Measurements from ENCODE around the gene NDUFAF3. TPM values are rescaled to one million over a fixed set of nuclear protein-coding genes. Genes with fewer than 3 reads are reported as not detected.

NDUFAF3 gene
- total and polyA plus RNA-seq, 2 donors (not counting 3 experiments of a cell fraction or from before 2014, with no cell fraction given), result 91.1 to 91.4 TPM

GRCh38 chr3:48997102-48997635, 24.8 kb upstream of the NDUFAF3 start:
- Histone ChIP-seq H3K9ac (replicated peaks; ENCODE audit: extremely low read depth, insufficient read depth, low read length) (no peak overlapping the region), H2AFZ (ENCODE audit: low read depth, low read length) (no peak overlapping the region), H3K4me3 (replicated peaks in 1 of 3; ENCODE audit: insufficient read depth in 1 of 3, low read depth in 1 of 3, low read length in 3 of 3) (no peak overlapping the region), H3K4me2 (ENCODE audit: insufficient read depth, low read length) (no peak overlapping the region), H3K9me3 (replicated peaks; ENCODE audit: control insufficient read depth, insufficient read depth, low read length) (no peaks in the 10 kb centered on the region), H3K27ac (ENCODE audit: insufficient read depth, low read depth, low read length) (no peak overlapping the region), H3K36me3 (ENCODE audit: control insufficient read depth in 2 of 2, extremely low read depth in 1 of 2, insufficient read depth in 2 of 2, low read length in 2 of 2) (peaks cover 0 to 3% of the 10 kb centered on the region in 2 experiments), H3K79me2 (ENCODE audit: control insufficient read depth, insufficient read depth, low read length) (peaks cover 2% of the 10 kb centered on the region), H3K9me1 (replicated peaks; ENCODE audit: control insufficient read depth, extremely low read depth, insufficient read depth, low read length) (no peaks in the 10 kb centered on the region), H4K20me1 (replicated peaks; ENCODE audit: control insufficient read depth, extremely low read depth, insufficient read depth, low read length) (no peaks in the 10 kb centered on the region), H3K4me1 (ENCODE audit: control insufficient read depth, extremely low read depth, insufficient read depth, low read length) (no peaks in the 10 kb centered on the region), H3K27me3 (ENCODE audit: control insufficient read depth in 2 of 2, insufficient read depth in 2 of 2, low read length in 2 of 2) (no peaks in the 10 kb centered on the region)
- DNase-seq (ENCODE audit: low read depth, low spot score), result no peak
- no TSS peak for BruUV-seq (replicated peaks)
- dilution Hi-C loops (cut with MboI; ENCODE audit: extremely low pct_ligation_motif_present, low sequenced_read_pairs) (no loop called here), intact Hi-C loops (cut with micrococcal nuclease) (no loop called here)
- POLR2A ChIA-PET, result no interaction called here
- TF ChIP-seq CTCF (IDR thresholded peaks at IDR 0.05; ENCODE audit: extremely low read depth in 1 of 2, insufficient read depth in 1 of 2, low read depth in 1 of 2, low read length in 2 of 2), result no peak
- no peak for FAIRE-seq
- CTCF ChIA-PET, result interaction anchor here (1.5 to 4.8 kb wide), 3 partner anchors 10 to 17 kb away, joined by 3 to 25 read pairs (median 8); partner anchors contain the start of gene WDR6

GRCh38 chr3:48997714-48998637, 23.9 kb upstream of the NDUFAF3 start:
- Histone ChIP-seq H3K9ac (replicated peaks; ENCODE audit: extremely low read depth, insufficient read depth, low read length) (no peak overlapping the region), H3K36me3 (ENCODE audit: control insufficient read depth in 2 of 2, extremely low read depth in 1 of 2, insufficient read depth in 2 of 2, low read length in 2 of 2) (peaks cover 0 to 3% of the 10 kb centered on the region in 2 experiments)
- BruUV-seq (replicated peaks), result no TSS peak

More at GRCh38 chr3:48997714-48998637, 23.9 kb upstream of the NDUFAF3 start:
- H3K9me3 ChIP-seq (replicated peaks; ENCODE audit: control insufficient read depth, insufficient read depth, low read length), result no peaks in the 10 kb centered on the region
- dilution Hi-C loops (cut with MboI; ENCODE audit: extremely low pct_ligation_motif_present, low sequenced_read_pairs), result no loop called here
- no peaks in the 10 kb centered on the region for H3K9me1 ChIP-seq (replicated peaks; ENCODE audit: control insufficient read depth, extremely low read depth, insufficient read depth, low read length)
- no peak overlapping the region for H3K4me3 ChIP-seq (replicated peaks in 1 of 3; ENCODE audit: insufficient read depth in 1 of 3, low read depth in 1 of 3, low read length in 3 of 3)
- TF ChIP-seq FOS (IDR thresholded peaks at IDR 0.05; ENCODE audit: borderline replicate concordance, insufficient read depth, low read length) (no peak), CTCF (IDR thresholded peaks at IDR 0.05; ENCODE audit: extremely low read depth in 1 of 2, insufficient read depth in 1 of 2, low read depth in 1 of 2, low read length in 2 of 2) (no peak), MYC (IDR thresholded peaks at IDR 0.05; ENCODE audit: low read depth, low read length) (no peak), POLR2A (IDR thresholded peaks at IDR 0.05; ENCODE audit: low read depth, low read length) (no peak), MAX (IDR thresholded peaks at IDR 0.05; ENCODE audit: insufficient read depth, insufficient read length) (no peak), GATA2 (IDR thresholded peaks at IDR 0.05; ENCODE audit: insufficient read depth, insufficient read length, low read depth, low read length) (no peak), POLR2AphosphoS5 (IDR thresholded peaks at IDR 0.05; ENCODE audit: insufficient read depth, low read depth, low read length) (no peak), EZH2 (IDR thresholded peaks at IDR 0.05; ENCODE audit: borderline replicate concordance, low read depth, low read length, severe bottlenecking) (no peak), JUN (IDR thresholded peaks at IDR 0.05; ENCODE audit: borderline replicate concordance, insufficient read depth, insufficient read length, low read depth) (no peak)
- intact Hi-C loops (cut with micrococcal nuclease), result no loop called here
- H4K20me1 ChIP-seq (replicated peaks; ENCODE audit: control insufficient read depth, extremely low read depth, insufficient read depth, low read length), result no peaks in the 10 kb centered on the region
- H3K79me2 ChIP-seq (ENCODE audit: control insufficient read depth, insufficient read depth, low read length), result no peaks in the 10 kb centered on the region
- no peaks in the 10 kb centered on the region for H3K27me3 ChIP-seq (ENCODE audit: control insufficient read depth in 2 of 2, insufficient read depth in 2 of 2, low read length in 2 of 2)
- no peak overlapping the region for H3K27ac ChIP-seq (ENCODE audit: insufficient read depth, low read depth, low read length)
- H3K4me1 ChIP-seq (ENCODE audit: control insufficient read depth, extremely low read depth, insufficient read depth, low read length), result no peaks in the 10 kb centered on the region
- CTCF ChIA-PET, result interaction anchor here (1.4 to 4.8 kb wide), 3 partner anchors 10 to 16 kb away, joined by 3 to 25 read pairs (median 3); partner anchors contain the start of gene WDR6
- H3K4me2 ChIP-seq (ENCODE audit: insufficient read depth, low read length), result no peak overlapping the region
- POLR2A ChIA-PET, result no interaction called here
- FAIRE-seq (no peak), DNase-seq (ENCODE audit: low read depth, low spot score) (no peak)
- H2AFZ ChIP-seq (ENCODE audit: low read depth, low read length), result no peak overlapping the region
